ENCODE results near the gene LCE1C. TPM values are rescaled to one million over a fixed set of nuclear protein-coding genes. Genes with fewer than 3 reads are reported as not detected.

Gene LCE1C, protein sequence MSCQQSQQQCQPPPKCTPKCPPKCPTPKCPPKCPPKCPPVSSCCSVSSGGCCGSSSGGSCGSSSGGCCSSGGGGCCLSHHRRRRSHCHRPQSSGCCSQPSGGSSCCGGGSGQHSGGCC
- total RNA-seq, result under 1 TPM in 1 of 4 donors, not detected in 3; 0.57 TPM

DNA sequence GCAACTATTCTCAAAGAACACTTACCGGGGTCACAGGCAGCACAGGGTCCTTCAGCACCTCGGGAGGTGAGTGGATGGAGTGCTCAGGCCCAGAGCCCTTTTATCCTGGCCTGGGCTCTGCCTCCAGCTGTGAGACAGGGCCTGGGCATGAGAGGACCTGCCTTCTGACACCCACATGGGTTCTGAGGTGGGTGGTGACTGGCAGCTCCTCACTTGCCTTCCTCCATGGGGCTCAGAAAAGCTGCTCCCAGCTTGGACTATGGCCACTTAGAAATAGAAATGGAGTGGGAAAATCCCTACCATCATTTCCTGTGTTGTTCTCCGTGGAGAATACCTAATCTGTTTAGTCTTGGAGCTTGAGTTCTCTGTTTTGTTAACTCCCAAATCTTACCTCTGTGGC is at the start of gene LCE1C:
TSS of gene LCE1C (minus strand) at position 76 of the 400 bp plus-strand sequence. CDS start 1,173 bp downstream, outside the sequence.
- Histone ChIP-seq H3K36me3 (no peaks in the 10 kb centered on the region), H3K27ac (no peak within 1 kb of the TSS), H3K4me3 (no peak within 1 kb of the TSS), H3K27me3 (no peaks in the 10 kb centered on the region), H3K9me3 (no peaks in the 10 kb centered on the region), H3K4me1 (peaks cover 0 to 21% (median 6%) of the 10 kb centered on the region in 3 donors)
- no peak for TF ChIP-seq POLR2A (IDR thresholded peaks at IDR 0.05)
- TF ChIP-seq, protein P1, sequence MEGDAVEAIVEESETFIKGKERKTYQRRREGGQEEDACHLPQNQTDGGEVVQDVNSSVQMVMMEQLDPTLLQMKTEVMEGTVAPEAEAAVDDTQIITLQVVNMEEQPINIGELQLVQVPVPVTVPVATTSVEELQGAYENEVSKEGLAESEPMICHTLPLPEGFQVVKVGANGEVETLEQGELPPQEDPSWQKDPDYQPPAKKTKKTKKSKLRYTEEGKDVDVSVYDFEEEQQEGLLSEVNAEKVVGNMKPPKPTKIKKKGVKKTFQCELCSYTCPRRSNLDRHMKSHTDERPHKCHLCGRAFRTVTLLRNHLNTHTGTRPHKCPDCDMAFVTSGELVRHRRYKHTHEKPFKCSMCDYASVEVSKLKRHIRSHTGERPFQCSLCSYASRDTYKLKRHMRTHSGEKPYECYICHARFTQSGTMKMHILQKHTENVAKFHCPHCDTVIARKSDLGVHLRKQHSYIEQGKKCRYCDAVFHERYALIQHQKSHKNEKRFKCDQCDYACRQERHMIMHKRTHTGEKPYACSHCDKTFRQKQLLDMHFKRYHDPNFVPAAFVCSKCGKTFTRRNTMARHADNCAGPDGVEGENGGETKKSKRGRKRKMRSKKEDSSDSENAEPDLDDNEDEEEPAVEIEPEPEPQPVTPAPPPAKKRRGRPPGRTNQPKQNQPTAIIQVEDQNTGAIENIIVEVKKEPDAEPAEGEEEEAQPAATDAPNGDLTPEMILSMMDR (IDR thresholded peaks at IDR 0.05), result no peak
- intact Hi-C loops (cut with DNase I), result no loop called here
- DNase-seq, result no peak
- 8 to 18% methylated on average over 1 to 3 of the region's 3 CpGs for WGBS, 2 donors

GRCh38 chr1:152855661-152856060 is 49.2 kb upstream of the LCE1C start:
- TF ChIP-seq POLR2A (IDR thresholded peaks at IDR 0.05), result no peak
- TF ChIP-seq, protein P1 (IDR thresholded peaks at IDR 0.05), result no peak
- DNase-seq, result no peak
- H3K27me3 ChIP-seq, result no peaks in the 10 kb centered on the region
- H3K4me3 ChIP-seq, result no peak overlapping the region
- H3K4me1 ChIP-seq, result no peaks in the 10 kb centered on the region
- intact Hi-C loops (cut with DNase I), result no loop called here
- 41 to 79% methylated on average over 2 of the region's 2 CpGs for WGBS, 2 donors
- H3K36me3 ChIP-seq, result no peaks in the 10 kb centered on the region
- no peak overlapping the region for H3K27ac ChIP-seq
- no peaks in the 10 kb centered on the region for H3K9me3 ChIP-seq

GRCh38 chr1:152842556-152842955 is 36.1 kb upstream of the LCE1C start, which contains the start of gene LCE6A:
TSS of gene LCE6A (plus strand) at chr1:152842856. CDS start at chr1:152843521, 665 bp downstream.
- DNase-seq, result no peak
- WGBS, 2 donors, result 47% methylated on average over 2 of the region's 3 CpGs; no CpG with 5 or more reads in 1 of the 2 donors
- Histone ChIP-seq H3K4me1 (no peaks in the 10 kb centered on the region), H3K27me3 (no peaks in the 10 kb centered on the region), H3K4me3 (no peak within 1 kb of the TSS), H3K9me3 (no peaks in the 10 kb centered on the region), H3K27ac (no peak within 1 kb of the TSS), H3K36me3 (no peaks in the 10 kb centered on the region)
- TF ChIP-seq POLR2A (IDR thresholded peaks at IDR 0.05), result no peak
- TF ChIP-seq, protein P1 (IDR thresholded peaks at IDR 0.05), result no peak
- intact Hi-C loops (cut with DNase I), result no loop called here

DNA sequence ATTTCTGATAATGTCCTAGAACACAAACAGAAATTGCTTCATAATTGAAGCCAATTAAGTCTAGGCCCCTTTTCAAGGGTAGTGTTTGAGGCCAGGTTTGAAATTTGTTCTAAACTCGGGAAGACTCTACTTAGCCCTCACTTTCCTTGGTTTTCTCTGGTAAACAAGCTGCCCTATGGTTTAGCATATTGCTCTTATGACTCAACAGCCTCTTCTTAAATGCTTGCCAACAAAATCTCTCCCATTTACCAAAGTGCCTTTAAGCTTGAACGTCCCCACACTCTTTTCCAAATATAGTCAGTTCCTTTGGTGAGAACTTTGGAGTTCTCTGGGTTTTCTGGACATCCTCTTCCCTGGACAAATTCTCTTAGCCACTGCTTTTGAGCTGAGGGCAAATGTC is 30.4 kb upstream of the LCE1C start:
- Histone ChIP-seq H3K4me1 (no peaks in the 10 kb centered on the region), H3K4me3 (no peak overlapping the region), H3K9me3 (no peaks in the 10 kb centered on the region), H3K36me3 (no peaks in the 10 kb centered on the region), H3K27me3 (no peaks in the 10 kb centered on the region), H3K27ac (no peak overlapping the region)
- DNase-seq, result no peak
- WGBS, 2 donors, result 28 to 40% methylated on average over 2 of the region's 2 CpGs
- intact Hi-C loops (cut with DNase I), result no loop called here
- TF ChIP-seq POLR2A (IDR thresholded peaks at IDR 0.05), result no peak
- TF ChIP-seq, protein P1 (IDR thresholded peaks at IDR 0.05), result no peak

- Histone ChIP-seq H3K36me3 (no peaks in the 10 kb centered on the region), H3K27me3 (peaks cover 0 to 7% (median 0%) of the 10 kb centered on the region in 4 donors), H3K4me1 (no peaks in the 10 kb centered on the region), H3K9me3 (no peaks in the 10 kb centered on the region), H3K27ac (no peak within 1 kb of the TSS), H3K4me3 (no peak within 1 kb of the TSS)
- intact Hi-C loops (cut with DNase I), result no loop called here
- no peak for DNase-seq
- 80 to 89% methylated on average over 2 of the region's 2 CpGs for WGBS, 2 donors
- TF ChIP-seq POLR2A (IDR thresholded peaks at IDR 0.05), result no peak
- TF ChIP-seq, protein P1 (IDR thresholded peaks at IDR 0.05), result no peak
These were observed 20.7 kb upstream of the LCE1C start, which contains the start of gene LCE1A for GRCh38 chr1:152827173-152827572. TSS of gene LCE1A (plus strand) at chr1:152827473. CDS start at chr1:152827473, 0 bp downstream.
